OCI-LY7 (cell line): ENCODE results near the gene TEKT4.

Experiments used
- EZH2phosphoT487 ChIP-seq: fragments of 200-600 bp; sonication (generic); IDR thresholded peaks from 2 replicates; pipeline ENCODE4 v1.6.1; 2018; ENCODE audit warnings: low read depth, borderline replicate concordance, mild to moderate bottlenecking, mixed run types, antibody characterized with exemption, low read length, moderate library complexity, mixed read lengths
- TF ChIP-seq, protein P1 (sequence below): fragments of 200-600 bp; sonication (generic); conservative IDR thresholded peaks from 2 replicates; pipeline ENCODE4 v1.5.1; 2014; ENCODE audit warnings: mild to moderate bottlenecking, antibody characterized with exemption, low read length, moderate library complexity, mixed read lengths

DNA sequence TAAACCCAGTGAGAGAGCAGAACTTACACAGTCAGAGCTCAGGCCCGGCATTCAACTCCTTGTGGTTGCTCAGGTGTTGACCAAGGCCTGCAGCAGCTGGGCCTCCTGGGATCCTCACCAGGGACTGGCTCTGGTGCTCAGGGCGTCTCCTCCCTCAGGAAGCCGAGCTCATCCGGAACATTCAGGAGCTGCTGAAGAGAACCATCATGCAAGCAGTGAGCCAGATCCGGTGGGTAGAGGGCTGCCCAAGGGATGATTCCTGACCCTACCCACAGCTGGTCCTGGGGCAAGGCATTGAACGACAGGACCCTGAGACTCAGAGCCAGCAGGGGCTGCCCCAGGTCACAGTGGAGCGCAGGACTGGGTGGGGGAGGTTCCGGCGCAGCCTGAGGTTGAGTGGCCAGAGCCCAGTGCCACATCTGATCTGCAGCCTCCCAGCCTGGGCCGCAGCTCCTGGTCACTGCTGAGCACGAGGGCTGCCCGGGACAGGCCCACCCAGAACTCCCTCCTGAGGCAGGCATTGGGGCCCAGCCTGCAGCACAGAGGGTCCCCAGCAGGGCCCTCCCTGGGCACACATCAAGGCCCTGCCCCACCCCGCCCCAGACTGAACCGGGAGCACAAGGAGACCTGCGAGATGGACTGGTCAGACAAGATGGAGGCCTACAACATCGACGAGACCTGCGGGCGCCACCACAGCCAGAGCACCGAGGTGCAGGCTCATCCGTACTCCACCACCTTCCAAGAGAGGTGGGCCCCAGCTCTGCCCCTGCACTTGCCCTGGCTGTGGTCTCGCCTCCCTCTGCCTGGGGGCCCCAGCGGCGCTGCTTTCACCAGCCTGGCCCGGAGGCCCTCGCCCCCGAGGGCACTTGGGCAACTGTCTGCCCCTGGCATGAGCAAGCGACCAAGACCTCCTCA, 2.4 kb downstream of the TEKT4 start:
- TF ChIP-seq, protein P1, sequence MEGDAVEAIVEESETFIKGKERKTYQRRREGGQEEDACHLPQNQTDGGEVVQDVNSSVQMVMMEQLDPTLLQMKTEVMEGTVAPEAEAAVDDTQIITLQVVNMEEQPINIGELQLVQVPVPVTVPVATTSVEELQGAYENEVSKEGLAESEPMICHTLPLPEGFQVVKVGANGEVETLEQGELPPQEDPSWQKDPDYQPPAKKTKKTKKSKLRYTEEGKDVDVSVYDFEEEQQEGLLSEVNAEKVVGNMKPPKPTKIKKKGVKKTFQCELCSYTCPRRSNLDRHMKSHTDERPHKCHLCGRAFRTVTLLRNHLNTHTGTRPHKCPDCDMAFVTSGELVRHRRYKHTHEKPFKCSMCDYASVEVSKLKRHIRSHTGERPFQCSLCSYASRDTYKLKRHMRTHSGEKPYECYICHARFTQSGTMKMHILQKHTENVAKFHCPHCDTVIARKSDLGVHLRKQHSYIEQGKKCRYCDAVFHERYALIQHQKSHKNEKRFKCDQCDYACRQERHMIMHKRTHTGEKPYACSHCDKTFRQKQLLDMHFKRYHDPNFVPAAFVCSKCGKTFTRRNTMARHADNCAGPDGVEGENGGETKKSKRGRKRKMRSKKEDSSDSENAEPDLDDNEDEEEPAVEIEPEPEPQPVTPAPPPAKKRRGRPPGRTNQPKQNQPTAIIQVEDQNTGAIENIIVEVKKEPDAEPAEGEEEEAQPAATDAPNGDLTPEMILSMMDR = no peak
- TF ChIP-seq EZH2phosphoT487 = no peak
